Frontal cortex (tissue), 4 donors: ENCODE data around the gene TMEM141. TPM values are rescaled to one million over a fixed set of nuclear protein-coding genes. Genes with fewer than 3 reads are reported as not detected.

ENCODE experiments used
- DNase-seq, 2 donors: peaks; one replicate each; pipeline ENCODE4 v3.0.0; 2012; ENCODE audit warnings: low spot score in 2 of 2
- FAIRE-seq: peaks from 2 replicates; lab custom pipeline; 2012; peaks lifted over from hg19 to GRCh38; lab: Jason Lieb, UNC
- total RNA-seq: library from RNA; depleted of rRNA; stranded (reverse); fragments of >200 nt; gene quantifications from one replicate; pipeline ENCODE4 v1.2.3, GENCODE V29; 2014
- donor health status: control.
- donor health status: control.
- donor health status: control.

TMEM141 gene
- total RNA-seq, 1 donor from 2014 or later = 17.1 TPM

GRCh38 chr9:136806067-136806466 lies 14.9 kb downstream of the TMEM141 start:
- no peak for DNase-seq
- FAIRE-seq = no peak

GRCh38 chr9:136806631-136807201 lies 15.6 kb downstream of the TMEM141 start:
- no peak for DNase-seq
- no peak for FAIRE-seq

GRCh38 chr9:136807281-136808074 lies 16.3 kb downstream of the TMEM141 start, which contains the start of gene RABL6:
RABL6 (plus strand) TSS chr9:136807948; CDS start chr9:136808197, 249 bp downstream.
- FAIRE-seq (no peak), DNase-seq (peak; percentile 96 to 98)

- DNase-seq (peak in 1 of 2 donors; percentile 62), FAIRE-seq (no peak)
Measured at GRCh38 chr9:136808075-136808805, 17.1 kb downstream of the TMEM141 start.

GRCh38 chr9:136808806-136809158 lies 17.6 kb downstream of the TMEM141 start:
- no peak for DNase-seq
- FAIRE-seq = no peak

GRCh38 chr9:136814725-136815421 lies 23.7 kb downstream of the TMEM141 start:
- no peak for FAIRE-seq
- no peak for DNase-seq

- DNase-seq (no peak), FAIRE-seq (no peak)
Measured at GRCh38 chr9:136815422-136815782, 24.3 kb downstream of the TMEM141 start.

GRCh38 chr9:136820971-136821825 lies 30.1 kb downstream of the TMEM141 start:
- DNase-seq = peak; percentile 59 to 65
- FAIRE-seq = no peak

GRCh38 chr9:136821826-136822544 lies 30.8 kb downstream of the TMEM141 start:
- FAIRE-seq = no peak

GRCh38 chr9:136823136-136824046 lies 32.2 kb downstream of the TMEM141 start:
- FAIRE-seq (no peak), DNase-seq (no peak)

More at GRCh38 chr9:136821826-136822544, 30.8 kb downstream of the TMEM141 start:
- DNase-seq = no peak

GRCh38 chr9:136824496-136825225 lies 33.5 kb downstream of the TMEM141 start:
- DNase-seq (no peak), FAIRE-seq (no peak)

- no peak for DNase-seq
- no peak for FAIRE-seq
Measured at GRCh38 chr9:136825295-136826187, 34.4 kb downstream of the TMEM141 start.

- FAIRE-seq (no peak), DNase-seq (no peak)
Measured at GRCh38 chr9:136826188-136826541, 35.0 kb downstream of the TMEM141 start.

GRCh38 chr9:136826703-136827582 lies 35.8 kb downstream of the TMEM141 start:
- FAIRE-seq (no peak), DNase-seq (no peak)

- no peak for FAIRE-seq
Measured at GRCh38 chr9:136827794-136828473, 36.8 kb downstream of the TMEM141 start.

More at GRCh38 chr9:136827794-136828473, 36.8 kb downstream of the TMEM141 start:
- no peak for DNase-seq
